ENCODE results near the gene TENM4.
"Not testable (repeated sequence)": the region's sequence is repeated elsewhere in the genome, so short reads cannot be mapped to it uniquely, and the experiment has no call there.

TENM4 gene

DNA sequence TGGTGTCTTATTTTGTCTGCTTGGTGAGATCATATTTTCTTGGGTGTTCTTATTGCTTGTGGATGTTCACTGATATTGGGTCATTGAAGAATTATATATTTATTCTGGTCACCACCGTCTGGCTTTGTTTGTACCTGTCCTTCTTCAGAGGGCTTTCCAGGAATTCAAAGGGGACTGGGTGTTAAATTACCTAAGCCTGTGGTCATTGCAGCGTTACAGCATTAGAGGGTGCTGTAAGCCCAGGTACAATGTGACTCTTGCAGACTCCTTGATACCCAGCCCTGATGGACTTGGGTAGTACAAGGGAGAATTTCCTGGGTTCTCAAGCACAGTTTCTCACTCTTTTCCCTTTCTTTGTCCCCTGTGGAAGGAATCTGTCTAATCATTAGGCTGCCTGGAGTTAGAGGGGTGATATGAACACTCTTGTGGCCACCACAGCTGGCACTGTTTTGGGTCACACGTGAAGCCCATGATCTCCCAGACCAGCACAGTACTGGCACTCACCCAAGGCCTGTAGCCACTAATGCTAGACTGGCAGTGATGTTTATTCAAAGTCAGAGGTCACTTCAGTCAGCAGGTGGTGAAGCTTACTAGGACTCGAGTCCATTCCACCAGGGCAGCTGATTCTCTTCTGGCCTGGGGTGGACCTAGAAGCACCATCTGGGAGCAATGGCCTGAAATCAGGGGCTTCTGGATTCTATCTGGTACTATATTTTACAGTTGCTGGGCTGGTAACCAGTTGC is 810.1 kb downstream of the TENM4 start:
- Histone ChIP-seq H3K36me3 (ENCODE audit: control insufficient read depth in 1 of 2, insufficient read depth in 2 of 2, low read length in 2 of 2) (no peaks in the 10 kb centered on the region), H3K4me3 (ENCODE audit: low read depth in 1 of 2, low read length in 2 of 2) (no peak overlapping the region), H3K4me1 (ENCODE audit: control insufficient read depth in 1 of 2, insufficient read depth in 2 of 2, low read length in 2 of 2) (no peaks in the 10 kb centered on the region), H3K27me3 (ENCODE audit: control insufficient read depth in 1 of 2, insufficient read depth in 2 of 2, low read length in 2 of 2) (no peaks in the 10 kb centered on the region), H3K27ac (ENCODE audit: low read depth, low read length) (no peak overlapping the region), H3K9me3 (ENCODE audit: control insufficient read depth in 1 of 2, low read length in 2 of 2) (peaks cover 5 to 11% of the 10 kb centered on the region in 2 donors), H3K9ac (ENCODE audit: low read depth in 1 of 2, low read length in 2 of 2) (no peak overlapping the region)

DNA sequence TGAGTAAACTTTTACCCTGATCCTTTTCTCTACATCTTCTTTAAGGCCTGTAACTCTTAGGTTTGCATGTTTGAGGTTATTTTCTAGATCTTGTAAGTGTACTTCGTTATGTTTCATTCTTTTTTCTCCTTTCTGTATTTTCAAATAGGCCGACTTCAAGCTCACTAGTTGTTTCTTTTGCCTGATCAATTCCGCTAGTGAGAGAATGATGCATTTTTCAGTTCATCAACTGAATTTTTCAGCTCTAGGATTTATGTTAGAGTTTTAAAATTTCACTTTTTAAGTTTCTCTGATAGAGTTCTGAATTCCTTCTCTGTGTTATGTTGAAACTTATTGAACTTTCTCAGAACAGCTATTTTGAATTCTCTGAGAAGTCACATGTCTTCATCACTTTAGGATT is 810.7 kb downstream of the TENM4 start:
- Histone ChIP-seq H3K27me3 (ENCODE audit: control insufficient read depth in 1 of 2, insufficient read depth in 2 of 2, low read length in 2 of 2) (no peaks in the 10 kb centered on the region), H3K4me3 (ENCODE audit: low read depth in 1 of 2, low read length in 2 of 2) (no peak overlapping the region), H3K9ac (ENCODE audit: low read depth in 1 of 2, low read length in 2 of 2) (no peak overlapping the region), H3K36me3 (ENCODE audit: control insufficient read depth in 1 of 2, insufficient read depth in 2 of 2, low read length in 2 of 2) (no peaks in the 10 kb centered on the region), H3K27ac (ENCODE audit: low read depth, low read length) (no peak overlapping the region), H3K9me3 (ENCODE audit: control insufficient read depth in 1 of 2, low read length in 2 of 2) (peaks cover 5 to 11% of the 10 kb centered on the region in 2 donors), H3K4me1 (ENCODE audit: control insufficient read depth in 1 of 2, insufficient read depth in 2 of 2, low read length in 2 of 2) (no peaks in the 10 kb centered on the region)

GRCh38 chr11:78622666-78623065 is 818.2 kb downstream of the TENM4 start:
- no peak overlapping the region for H3K27ac ChIP-seq (ENCODE audit: low read depth, low read length)
- peaks cover 0 to 5% of the 10 kb centered on the region in 2 donors for H3K9me3 ChIP-seq (ENCODE audit: control insufficient read depth in 1 of 2, low read length in 2 of 2)
- H3K36me3 ChIP-seq (ENCODE audit: control insufficient read depth in 1 of 2, insufficient read depth in 2 of 2, low read length in 2 of 2) = no peaks in the 10 kb centered on the region
- no peaks in the 10 kb centered on the region for H3K4me1 ChIP-seq (ENCODE audit: control insufficient read depth in 1 of 2, insufficient read depth in 2 of 2, low read length in 2 of 2)
- no peak overlapping the region for H3K9ac ChIP-seq (ENCODE audit: low read depth in 1 of 2, low read length in 2 of 2)
- H3K27me3 ChIP-seq (ENCODE audit: control insufficient read depth in 1 of 2, insufficient read depth in 2 of 2, low read length in 2 of 2) = no peaks in the 10 kb centered on the region
- no peak overlapping the region for H3K4me3 ChIP-seq (ENCODE audit: low read depth in 1 of 2, low read length in 2 of 2)

DNA sequence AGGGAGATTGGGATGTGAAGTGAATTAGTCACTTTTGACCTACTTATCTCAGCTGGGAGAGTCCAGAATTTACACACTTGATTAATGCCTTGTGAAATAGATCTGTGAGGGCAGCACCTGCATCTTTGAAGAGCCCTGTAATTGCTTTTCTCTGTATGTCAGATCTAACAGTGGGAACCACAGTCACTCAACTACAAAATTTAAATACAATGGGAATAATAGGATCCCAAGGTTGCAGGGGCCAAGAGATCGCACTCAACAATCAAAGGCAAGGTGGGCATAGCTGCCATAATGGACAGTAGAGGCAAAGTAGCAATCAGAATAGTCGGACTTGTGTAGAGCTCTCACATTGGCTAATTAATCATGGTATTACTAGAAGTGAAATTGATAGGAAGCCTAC is 820.7 kb downstream of the TENM4 start:
- Histone ChIP-seq H3K4me3 (ENCODE audit: low read depth in 1 of 2, low read length in 2 of 2) (no peak overlapping the region), H3K36me3 (ENCODE audit: control insufficient read depth in 1 of 2, insufficient read depth in 2 of 2, low read length in 2 of 2) (no peaks in the 10 kb centered on the region), H3K9me3 (ENCODE audit: control insufficient read depth in 1 of 2, low read length in 2 of 2) (peaks cover 0 to 5% of the 10 kb centered on the region in 2 donors), H3K27ac (ENCODE audit: low read depth, low read length) (no peak overlapping the region), H3K9ac (ENCODE audit: low read depth in 1 of 2, low read length in 2 of 2) (no peak overlapping the region), H3K4me1 (ENCODE audit: control insufficient read depth in 1 of 2, insufficient read depth in 2 of 2, low read length in 2 of 2) (no peaks in the 10 kb centered on the region), H3K27me3 (ENCODE audit: control insufficient read depth in 1 of 2, insufficient read depth in 2 of 2, low read length in 2 of 2) (no peaks in the 10 kb centered on the region)

DNA sequence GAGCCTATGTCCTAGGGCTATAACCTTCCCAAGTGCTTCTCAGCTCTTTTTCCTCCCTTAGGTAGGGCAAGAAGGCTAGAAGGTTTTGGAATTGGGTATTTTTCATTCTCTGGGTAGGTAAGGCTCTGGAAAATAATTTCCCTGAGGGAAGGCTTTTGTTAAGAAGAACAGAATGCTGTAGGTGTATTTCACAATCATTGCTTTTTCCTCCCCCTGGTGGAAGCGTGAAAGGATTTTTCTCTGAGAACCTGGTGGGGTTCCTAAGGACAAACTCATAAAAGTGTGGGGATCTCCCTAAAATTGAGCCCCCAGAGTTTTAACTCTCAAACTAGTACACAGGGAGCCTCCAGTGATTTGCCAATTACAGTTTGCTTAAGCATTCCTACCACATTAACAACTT is 825.1 kb downstream of the TENM4 start:
- H3K9me3 ChIP-seq (ENCODE audit: control insufficient read depth in 1 of 2, low read length in 2 of 2) = peaks cover 0 to 7% of the 10 kb centered on the region in 2 donors
- no peak overlapping the region for H3K9ac ChIP-seq (ENCODE audit: low read depth in 1 of 2, low read length in 2 of 2)
- no peaks in the 10 kb centered on the region for H3K27me3 ChIP-seq (ENCODE audit: control insufficient read depth in 1 of 2, insufficient read depth in 2 of 2, low read length in 2 of 2)
- no peak overlapping the region for H3K4me3 ChIP-seq (ENCODE audit: low read depth in 1 of 2, low read length in 2 of 2)
- H3K36me3 ChIP-seq (ENCODE audit: control insufficient read depth in 1 of 2, insufficient read depth in 2 of 2, low read length in 2 of 2) = no peaks in the 10 kb centered on the region
- H3K4me1 ChIP-seq (ENCODE audit: control insufficient read depth in 1 of 2, insufficient read depth in 2 of 2, low read length in 2 of 2) = no peaks in the 10 kb centered on the region
- no peak overlapping the region for H3K27ac ChIP-seq (ENCODE audit: low read depth, low read length)

DNA sequence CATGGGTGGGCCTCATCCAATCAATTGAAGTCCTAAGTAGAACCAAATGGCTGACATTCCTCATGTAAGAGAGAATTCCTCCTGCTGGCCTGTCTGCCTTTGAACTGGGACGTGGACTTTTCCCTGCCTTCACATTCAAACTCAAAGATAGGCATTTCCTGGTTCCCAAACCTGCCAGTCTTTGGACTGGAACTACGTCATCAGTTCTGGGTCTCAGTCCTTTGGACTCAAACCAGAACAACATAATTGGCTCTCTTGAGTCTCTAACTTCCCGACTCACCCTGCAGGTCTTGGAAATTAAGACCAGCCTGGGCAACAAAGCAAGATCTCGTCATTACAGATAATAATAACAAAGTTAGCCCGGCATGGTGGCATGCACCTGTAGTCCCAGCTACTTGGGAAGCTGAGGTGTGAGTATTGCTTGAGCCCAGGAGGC is 827.4 kb downstream of the TENM4 start:
- no peaks in the 10 kb centered on the region for H3K4me1 ChIP-seq (ENCODE audit: control insufficient read depth in 1 of 2, insufficient read depth in 2 of 2, low read length in 2 of 2)
- peaks cover 0 to 2% of the 10 kb centered on the region in 2 donors for H3K9me3 ChIP-seq (ENCODE audit: control insufficient read depth in 1 of 2, low read length in 2 of 2)
- no peaks in the 10 kb centered on the region for H3K36me3 ChIP-seq (ENCODE audit: control insufficient read depth in 1 of 2, insufficient read depth in 2 of 2, low read length in 2 of 2)
- H3K27me3 ChIP-seq (ENCODE audit: control insufficient read depth in 1 of 2, insufficient read depth in 2 of 2, low read length in 2 of 2) = no peaks in the 10 kb centered on the region
- H3K4me3 ChIP-seq (ENCODE audit: low read depth in 1 of 2, low read length in 2 of 2) = no peak overlapping the region
- no peak overlapping the region for H3K27ac ChIP-seq (ENCODE audit: low read depth, low read length)
- H3K9ac ChIP-seq (ENCODE audit: low read depth in 1 of 2, low read length in 2 of 2) = no peak overlapping the region

DNA sequence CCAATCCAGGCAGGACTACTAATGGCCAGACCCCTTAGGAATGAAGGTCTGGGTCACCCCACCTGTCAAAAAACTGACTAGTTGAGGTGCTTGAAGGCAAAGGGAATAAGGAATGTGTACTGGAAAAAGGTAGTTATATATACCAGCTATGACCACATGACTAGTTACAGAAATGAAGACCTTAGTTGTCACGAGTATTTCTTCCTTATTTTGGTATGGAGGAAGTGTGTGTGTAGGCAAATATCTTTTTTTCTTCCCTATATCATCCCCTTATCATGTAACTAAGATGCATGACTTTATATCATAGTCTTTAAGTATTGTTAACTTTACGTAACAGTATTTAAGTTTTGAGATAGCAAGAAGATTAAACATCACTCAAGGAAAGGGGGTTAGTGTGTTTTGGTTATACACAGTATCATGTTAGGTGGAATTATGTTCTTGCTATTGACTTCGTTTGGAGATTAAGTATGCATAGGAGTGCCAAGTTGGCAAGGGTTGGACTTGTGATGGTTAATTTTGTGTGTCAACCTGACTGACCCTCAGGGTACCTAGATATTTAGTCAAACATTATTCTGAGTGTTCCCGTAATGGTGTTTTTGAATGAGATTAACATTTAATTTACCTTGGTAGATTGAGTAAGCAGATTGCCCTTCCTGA is 828.0 kb downstream of the TENM4 start:
- Histone ChIP-seq H3K27ac (ENCODE audit: low read depth, low read length) (no peak overlapping the region), H3K9ac (ENCODE audit: low read depth in 1 of 2, low read length in 2 of 2) (no peak overlapping the region)

DNA sequence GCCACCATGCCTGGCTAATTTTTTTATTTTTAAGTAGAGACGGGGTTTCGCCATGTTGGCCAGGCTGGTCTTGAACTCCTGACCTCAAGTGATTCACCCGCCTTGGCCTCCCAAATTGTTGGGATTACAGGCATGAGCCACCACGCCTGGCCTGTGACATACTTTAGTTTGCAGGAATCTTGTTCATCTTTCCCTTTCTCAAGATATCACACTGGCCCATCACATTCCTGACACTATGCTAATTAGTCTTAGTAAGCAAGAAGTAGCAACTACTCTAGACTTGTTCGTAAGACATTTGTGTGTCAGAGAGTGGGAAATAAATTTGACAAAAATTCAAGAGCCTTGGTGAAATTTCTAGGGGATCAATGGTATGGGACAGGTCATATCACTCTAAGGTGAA is 831.5 kb downstream of the TENM4 start:
- H3K9me3 ChIP-seq (ENCODE audit: control insufficient read depth in 1 of 2, low read length in 2 of 2); H3K4me3 ChIP-seq (ENCODE audit: low read depth in 1 of 2, low read length in 2 of 2); H3K27me3 ChIP-seq (ENCODE audit: control insufficient read depth in 1 of 2, insufficient read depth in 2 of 2, low read length in 2 of 2); H3K27ac ChIP-seq (ENCODE audit: low read depth, low read length); H3K9ac ChIP-seq (ENCODE audit: low read depth in 1 of 2, low read length in 2 of 2); H3K36me3 ChIP-seq (ENCODE audit: control insufficient read depth in 1 of 2, insufficient read depth in 2 of 2, low read length in 2 of 2); H3K4me1 ChIP-seq (ENCODE audit: control insufficient read depth in 1 of 2, insufficient read depth in 2 of 2, low read length in 2 of 2): not testable (repeated sequence)

More for the DNA sequence above, 828.0 kb downstream of the TENM4 start:
- Histone ChIP-seq H3K9me3 (ENCODE audit: control insufficient read depth in 1 of 2, low read length in 2 of 2) (peaks cover 0 to 2% of the 10 kb centered on the region in 2 donors), H3K36me3 (ENCODE audit: control insufficient read depth in 1 of 2, insufficient read depth in 2 of 2, low read length in 2 of 2) (no peaks in the 10 kb centered on the region), H3K4me1 (ENCODE audit: control insufficient read depth in 1 of 2, insufficient read depth in 2 of 2, low read length in 2 of 2) (no peaks in the 10 kb centered on the region), H3K4me3 (ENCODE audit: low read depth in 1 of 2, low read length in 2 of 2) (no peak overlapping the region), H3K27me3 (ENCODE audit: control insufficient read depth in 1 of 2, insufficient read depth in 2 of 2, low read length in 2 of 2) (no peaks in the 10 kb centered on the region)

- Histone ChIP-seq H3K4me1 (ENCODE audit: control insufficient read depth in 1 of 2, insufficient read depth in 2 of 2, low read length in 2 of 2) (no peaks in the 10 kb centered on the region), H3K4me3 (ENCODE audit: low read depth in 1 of 2, low read length in 2 of 2) (no peak overlapping the region), H3K36me3 (ENCODE audit: control insufficient read depth in 1 of 2, insufficient read depth in 2 of 2, low read length in 2 of 2) (no peaks in the 10 kb centered on the region), H3K9me3 (ENCODE audit: control insufficient read depth in 1 of 2, low read length in 2 of 2) (no peaks in the 10 kb centered on the region), H3K27ac (ENCODE audit: low read depth, low read length) (no peak overlapping the region), H3K9ac (ENCODE audit: low read depth in 1 of 2, low read length in 2 of 2) (no peak overlapping the region), H3K27me3 (ENCODE audit: control insufficient read depth in 1 of 2, insufficient read depth in 2 of 2, low read length in 2 of 2) (no peaks in the 10 kb centered on the region)
Measured at GRCh38 chr11:78607696-78608095, 833.1 kb downstream of the TENM4 start.

DNA sequence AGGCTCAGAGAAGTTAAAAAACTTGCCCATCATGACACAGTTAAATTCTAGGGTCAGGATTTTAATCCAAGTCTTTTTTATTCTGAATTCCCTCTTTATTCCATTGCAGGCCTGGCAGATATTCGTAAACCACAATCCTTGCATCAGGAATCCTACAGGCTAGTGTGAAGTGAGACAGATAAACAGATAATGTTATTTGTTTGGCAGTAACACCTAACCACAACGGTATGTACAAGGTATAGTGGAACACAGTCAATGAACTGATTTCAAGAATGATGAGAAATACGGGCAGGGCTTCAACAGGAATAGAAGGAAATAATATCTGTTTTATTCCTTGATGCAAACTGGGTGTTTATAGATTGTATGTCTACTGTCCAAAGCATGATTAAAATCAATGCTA is 834.2 kb downstream of the TENM4 start:
- H3K4me3 ChIP-seq (ENCODE audit: low read depth in 1 of 2, low read length in 2 of 2) = no peak overlapping the region
- H3K27me3 ChIP-seq (ENCODE audit: control insufficient read depth in 1 of 2, insufficient read depth in 2 of 2, low read length in 2 of 2) = no peaks in the 10 kb centered on the region
- H3K9me3 ChIP-seq (ENCODE audit: control insufficient read depth in 1 of 2, low read length in 2 of 2) = no peaks in the 10 kb centered on the region
- no peak overlapping the region for H3K9ac ChIP-seq (ENCODE audit: low read depth in 1 of 2, low read length in 2 of 2)
- no peak overlapping the region for H3K27ac ChIP-seq (ENCODE audit: low read depth, low read length)
- H3K36me3 ChIP-seq (ENCODE audit: control insufficient read depth in 1 of 2, insufficient read depth in 2 of 2, low read length in 2 of 2) = no peaks in the 10 kb centered on the region
- no peaks in the 10 kb centered on the region for H3K4me1 ChIP-seq (ENCODE audit: control insufficient read depth in 1 of 2, insufficient read depth in 2 of 2, low read length in 2 of 2)

Measured in duodenal mucosa (tissue), 2 donors.